SH-SY5Y (cell line): ENCODE results near the gene PRR16.

ENCODE experiments used
- GATA2 ChIP-seq: IDR thresholded peaks from 2 replicates; pipeline ENCODE4 v1.6.1; 2011; ENCODE audit warnings: mild to moderate bottlenecking, low read depth, low read length
- GATA3 ChIP-seq: IDR thresholded peaks from 2 replicates; pipeline ENCODE4 v1.6.1; 2011; ENCODE audit warnings: low read depth, mild to moderate bottlenecking, low read length, moderate library complexity

The PRR16 gene

GRCh38 chr5:120479066-120479465 lies 15.0 kb downstream of the PRR16 start:
- TF ChIP-seq GATA2 (no peak), GATA3 (no peak)

GRCh38 chr5:120499876-120500563 lies 35.9 kb downstream of the PRR16 start:
- no peak for TF ChIP-seq GATA2
- no peak for TF ChIP-seq GATA3

DNA sequence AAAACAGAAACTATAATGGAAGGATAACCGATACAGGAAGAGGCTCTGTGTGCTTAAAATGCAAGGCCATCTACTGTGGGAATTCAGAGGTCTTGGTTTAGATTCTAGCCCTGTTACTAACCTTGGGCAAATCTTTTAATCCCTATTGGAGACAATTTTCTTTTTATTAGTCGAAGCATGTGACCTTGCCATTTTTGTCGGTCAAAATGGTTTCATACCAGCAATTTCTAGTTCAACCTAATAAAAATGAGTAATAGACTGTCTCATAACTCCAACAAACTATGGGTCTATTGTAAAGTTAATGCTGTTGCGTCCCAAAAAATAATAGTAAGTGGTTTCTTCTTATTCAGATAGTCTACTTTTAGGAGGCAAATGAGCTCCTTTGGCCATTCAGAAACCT lies 38.4 kb downstream of the PRR16 start:
- TF ChIP-seq GATA2 (no peak), GATA3 (no peak)

- TF ChIP-seq GATA3 (no peak), GATA2 (no peak)
Observed at GRCh38 chr5:120503341-120503740, 39.2 kb downstream of the PRR16 start.

GRCh38 chr5:120504057-120504456 lies 40.0 kb downstream of the PRR16 start:
- TF ChIP-seq GATA3, result no peak
- TF ChIP-seq GATA2, result no peak

- no peak for TF ChIP-seq GATA2
- TF ChIP-seq GATA3, result no peak
Observed at GRCh38 chr5:120507197-120507596, 43.1 kb downstream of the PRR16 start.

DNA sequence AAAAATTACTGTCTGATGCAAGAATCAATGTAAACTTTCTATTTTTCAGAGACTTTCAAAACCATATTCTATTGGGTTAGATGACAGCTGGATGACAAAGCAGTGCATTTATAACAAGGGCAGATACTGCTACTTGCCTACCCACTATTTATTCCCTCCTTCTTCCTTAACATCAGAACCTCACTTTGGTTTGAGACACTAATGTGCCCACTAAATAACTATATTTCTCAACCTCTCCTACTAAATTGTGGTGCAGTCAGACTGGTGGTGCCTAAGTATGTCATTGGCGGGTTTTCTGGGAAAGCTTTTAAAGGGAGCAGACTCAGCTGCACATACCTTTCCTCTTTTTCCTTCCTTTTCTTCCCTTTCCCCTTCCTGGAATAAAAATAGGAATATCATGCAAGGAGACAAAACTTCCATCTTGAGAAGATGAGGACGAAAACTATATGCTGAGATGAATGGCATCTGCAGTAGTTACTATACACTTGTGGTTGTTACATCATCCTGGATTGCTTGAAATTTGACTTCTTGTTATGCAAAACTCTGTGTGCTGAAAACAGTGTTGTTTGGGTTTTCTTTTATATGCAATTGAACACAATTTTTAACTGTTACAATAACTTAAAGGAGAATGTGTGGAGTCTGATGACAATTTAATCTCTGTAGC lies 43.8 kb downstream of the PRR16 start:
- no peak for TF ChIP-seq GATA3
- no peak for TF ChIP-seq GATA2

DNA sequence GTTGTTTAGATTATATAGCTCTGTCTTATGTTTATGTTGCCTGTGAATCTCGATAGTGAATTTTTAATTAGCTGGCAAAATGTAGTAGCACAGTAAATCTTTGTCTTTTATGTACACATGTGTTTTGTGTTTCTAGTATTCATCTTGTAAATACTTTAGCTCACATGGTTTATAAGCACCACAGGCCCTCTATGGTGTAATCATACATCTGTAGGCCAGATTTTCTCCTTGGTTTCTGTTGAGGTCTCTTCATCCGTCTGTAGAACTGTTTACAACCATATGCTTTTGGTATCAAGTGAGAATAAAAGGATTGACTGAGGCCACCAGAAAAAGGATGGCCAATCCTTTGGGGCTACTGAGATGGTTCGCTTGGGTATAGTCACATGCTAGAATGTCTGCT lies 45.0 kb downstream of the PRR16 start:
- TF ChIP-seq GATA3 (no peak), GATA2 (no peak)

DNA sequence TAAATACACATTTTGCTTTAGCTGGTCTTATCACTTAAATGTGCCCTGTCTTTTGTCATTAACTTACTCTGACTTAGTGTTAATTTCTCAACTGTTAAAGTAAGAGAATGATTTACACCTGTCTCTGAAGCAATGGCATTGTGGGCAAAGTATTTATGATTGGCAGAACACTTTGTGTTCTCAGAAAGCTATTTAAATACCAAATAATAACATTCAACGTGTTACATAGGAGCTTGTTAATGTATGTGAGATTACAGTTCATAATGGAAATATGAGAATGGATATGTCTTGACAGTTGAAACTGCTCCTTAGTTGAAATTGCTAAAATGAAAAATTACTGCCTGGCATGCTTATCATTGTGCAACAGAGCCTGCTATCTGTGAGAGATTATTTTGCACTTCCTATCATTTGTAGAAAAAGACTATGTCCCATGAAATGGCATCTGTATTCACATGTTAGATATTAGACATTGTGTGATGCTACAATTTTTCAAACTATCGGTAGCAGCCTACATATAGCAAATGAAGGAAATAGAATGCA lies 46.1 kb downstream of the PRR16 start:
- 0 out of 2 replicates have a peak, but pooled peaks have one; percentile 15 for TF ChIP-seq GATA2
- TF ChIP-seq GATA3, result no peak

DNA sequence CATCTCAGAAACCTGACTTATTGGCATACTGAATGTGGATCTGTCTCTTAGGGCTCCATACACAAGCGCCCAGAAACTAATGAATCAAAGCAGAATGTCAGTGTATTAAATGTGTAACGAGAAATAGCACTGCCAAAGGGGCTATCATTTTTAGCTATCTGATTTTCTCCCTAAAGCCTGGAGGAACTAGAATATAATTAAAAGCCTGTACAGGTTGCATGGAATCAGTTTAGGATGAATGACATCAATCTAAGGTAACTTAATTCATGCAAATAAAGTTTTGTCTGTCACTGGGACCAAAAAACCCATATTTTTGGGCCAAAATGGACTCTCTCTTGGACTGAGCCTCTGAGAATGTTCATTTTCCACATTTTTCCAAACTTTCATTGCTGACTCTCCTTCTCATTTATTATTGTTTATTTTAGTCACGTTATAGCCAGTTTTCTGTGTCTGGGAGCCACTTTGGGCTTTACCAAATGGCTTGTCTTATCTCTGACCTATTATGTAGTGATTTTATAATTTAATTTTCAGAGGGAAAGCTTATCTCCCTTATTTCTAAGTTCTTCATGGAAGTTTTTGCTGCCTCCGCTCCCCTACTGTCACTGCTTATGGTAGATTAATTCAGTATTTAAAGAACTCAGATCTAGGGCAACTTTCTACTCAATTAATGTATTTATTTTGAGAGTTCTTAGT lies 47.0 kb downstream of the PRR16 start:
- TF ChIP-seq GATA3 (peak; percentile 58), GATA2 (peak; percentile 40; the same call in 1 of the 2 replicates)

- TF ChIP-seq GATA3, result no peak
Observed at GRCh38 chr5:120512068-120512467, 48.0 kb downstream of the PRR16 start.

GRCh38 chr5:120512791-120513650 lies 48.9 kb downstream of the PRR16 start:
- TF ChIP-seq GATA3 (no peak), GATA2 (no peak)

DNA sequence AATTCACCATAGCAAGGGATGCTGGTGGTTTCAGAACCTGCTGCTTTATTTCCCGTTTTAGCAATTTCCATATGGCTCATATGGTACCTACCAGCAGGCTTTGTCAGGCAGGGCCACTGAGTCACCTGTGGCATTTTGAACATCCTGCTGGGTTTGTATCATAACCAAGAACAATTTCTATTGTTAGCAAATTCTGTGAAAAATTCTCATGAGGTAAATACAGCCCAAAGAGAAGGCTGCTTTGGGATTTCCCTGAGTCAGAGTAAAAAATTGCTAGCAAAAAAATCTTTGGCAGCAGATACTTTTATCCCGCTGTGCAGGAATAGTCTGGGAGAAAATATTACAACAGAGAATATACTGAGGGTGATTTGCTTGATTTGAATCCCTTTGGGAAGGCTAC lies 52.7 kb downstream of the PRR16 start:
- TF ChIP-seq GATA2 (no peak), GATA3 (no peak)
